Activated CD4-positive, alpha-beta memory T cell treated with anti-CD3 and anti-CD28 coated beads for 36 hours (primary cell): ENCODE results near the gene BAG2. TPM values are rescaled to one million over a fixed set of nuclear protein-coding genes. Genes with fewer than 3 reads are reported as not detected.

ENCODE experiments used
- CTCF ChIA-PET: fragments of 350-600 bp; sonication (Branson Sonifier 250); formaldehyde crosslinking; loops from one replicate; lab custom pipeline; 2021; ENCODE audit warnings: antibody characterized with exemption, inconsistent platforms; lab: Charles Lee
- POLR2A ChIA-PET: fragments of 350-600 bp; sonication (Branson Sonifier 250); formaldehyde crosslinking; loops from one replicate; lab custom pipeline; 2021; ENCODE audit warnings: antibody characterized with exemption; lab: Charles Lee
- DNase-seq: peaks from one replicate; pipeline ENCODE4 v3.0.0-alpha.2; 2020
- H3K27ac Mint-ChIP-seq: one replicate; pipeline ENCODE4 v1.8.0; 2021; ENCODE audit warnings: mixed read lengths
- H3K27me3 Mint-ChIP-seq: one replicate; pipeline ENCODE4 v1.8.0; 2021; ENCODE audit warnings: mixed read lengths
- H3K36me3 Mint-ChIP-seq: one replicate; pipeline ENCODE4 v1.8.0; 2021; ENCODE audit warnings: mixed read lengths
- H3K4me1 Mint-ChIP-seq: one replicate; pipeline ENCODE4 v1.8.0; 2021; ENCODE audit warnings: low read depth, mixed read lengths
- H3K4me3 Mint-ChIP-seq: one replicate; pipeline ENCODE4 v1.8.0; 2021; ENCODE audit warnings: mild to moderate bottlenecking, mixed read lengths
- H3K9me3 Mint-ChIP-seq: one replicate; pipeline ENCODE4 v1.8.0; 2021; ENCODE audit warnings: mixed read lengths
- intact Hi-C: fragments of 100-400 bp; cut with micrococcal nuclease; formaldehyde crosslinking; loops from one replicate; pipeline ENCODE4 v1.15.1; 2023
- total RNA-seq, 2 experiments: library from RNA; stranded (reverse); gene quantifications; one replicate each; pipeline ENCODE4 v1.2.3, GENCODE V29; 2021

The BAG2 gene
- total RNA-seq = 1 to 10 TPM; 6.8 to 7.2 TPM

- H3K27me3 Mint-ChIP-seq = no peaks in the 10 kb centered on the region
- H3K9me3 Mint-ChIP-seq = no peaks in the 10 kb centered on the region
- DNase-seq = peak; percentile 92
- POLR2A ChIA-PET = interaction anchor here (1.0 to 2.1 kb wide), 7 partner anchors 16 to 145 kb away, joined by 3 to 11 read pairs (median 4); partner anchors contain the start of genes PRIM2, RAB23 and ZNF451
- H3K27ac Mint-ChIP-seq = peak within 1 kb of the TSS; percentile 87
- H3K36me3 Mint-ChIP-seq = peaks cover 3% of the 10 kb centered on the region
- peaks cover 20% of the 10 kb centered on the region for H3K4me1 Mint-ChIP-seq
- intact Hi-C loops = loop anchor here (1.0 to 5.0 kb wide), 8 partner anchors 24 to 218 kb away; partner anchors contain the start of genes BEND6, KIAA1586, PRIM2 and RAB23
- CTCF ChIA-PET = interaction anchor here (0.7 to 2.7 kb wide), 7 partner anchors 41 to 789 kb away, joined by 3 to 12 read pairs (median 4); partner anchors contain the start of gene RAB23
- peak within 1 kb of the TSS; percentile 90 for H3K4me3 Mint-ChIP-seq
These were observed at the start of gene BAG2 for GRCh38 chr6:57172136-57173055. Gene BAG2 (plus strand): TSS chr6:57172326. CDS start chr6:57172698, 372 bp downstream.

- intact Hi-C loops = no loop called here
- peaks cover 37% of the 10 kb centered on the region for H3K36me3 Mint-ChIP-seq
- no peak overlapping the region for H3K27ac Mint-ChIP-seq
- H3K4me1 Mint-ChIP-seq = peaks cover 7% of the 10 kb centered on the region
- no peak overlapping the region for H3K4me3 Mint-ChIP-seq
- CTCF ChIA-PET = no interaction called here
- no peak for DNase-seq
- POLR2A ChIA-PET = no interaction called here
- peaks cover 5% of the 10 kb centered on the region for H3K9me3 Mint-ChIP-seq
- H3K27me3 Mint-ChIP-seq = no peaks in the 10 kb centered on the region
These were observed 49.0 kb upstream of the BAG2 start for GRCh38 chr6:57123111-57123510.

- no peak overlapping the region for H3K4me3 Mint-ChIP-seq
- no peak overlapping the region for H3K27ac Mint-ChIP-seq
- ChIA-PET POLR2A (no interaction called here), CTCF (no interaction called here)
- DNase-seq = no peak
- H3K9me3 Mint-ChIP-seq = no peaks in the 10 kb centered on the region
- intact Hi-C loops = no loop called here
- no peaks in the 10 kb centered on the region for H3K27me3 Mint-ChIP-seq
- peaks cover 16% of the 10 kb centered on the region for H3K36me3 Mint-ChIP-seq
- H3K4me1 Mint-ChIP-seq = peaks cover 2% of the 10 kb centered on the region
These were observed 44.4 kb upstream of the BAG2 start for GRCh38 chr6:57127763-57128162.

GRCh38 chr6:57130661-57131177 lies 41.4 kb upstream of the BAG2 start:
- intact Hi-C loops = no loop called here
- Mint-ChIP-seq H3K4me1 (no peaks in the 10 kb centered on the region), H3K9me3 (no peaks in the 10 kb centered on the region), H3K27ac (no peak overlapping the region), H3K36me3 (peaks cover 28% of the 10 kb centered on the region), H3K4me3 (no peak overlapping the region), H3K27me3 (no peaks in the 10 kb centered on the region)
- CTCF ChIA-PET = interaction anchor here (0.8 to 1.2 kb wide), 4 partner anchors 42 to 228 kb away, joined by 3 to 4 read pairs (median 3); partner anchors contain the start of gene BAG2
- DNase-seq = no peak
- POLR2A ChIA-PET = no interaction called here

GRCh38 chr6:57134954-57135353 lies 37.2 kb upstream of the BAG2 start:
- H3K27ac Mint-ChIP-seq = no peak overlapping the region
- no peak for DNase-seq
- intact Hi-C loops = loop anchor here (5.0 kb wide), 1 partner anchor 37 kb away; the partner anchor contains the start of gene BAG2
- H3K9me3 Mint-ChIP-seq = no peaks in the 10 kb centered on the region
- CTCF ChIA-PET = no interaction called here
- H3K4me1 Mint-ChIP-seq = peaks cover 7% of the 10 kb centered on the region
- POLR2A ChIA-PET = no interaction called here
- H3K27me3 Mint-ChIP-seq = no peaks in the 10 kb centered on the region
- H3K4me3 Mint-ChIP-seq = no peak overlapping the region
- H3K36me3 Mint-ChIP-seq = peaks cover 40% of the 10 kb centered on the region

- POLR2A ChIA-PET = no interaction called here
- CTCF ChIA-PET = no interaction called here
These were observed 36.2 kb upstream of the BAG2 start for GRCh38 chr6:57135885-57136284.

GRCh38 chr6:57137350-57137749 lies 34.8 kb upstream of the BAG2 start:
- CTCF ChIA-PET = no interaction called here
- no peak for DNase-seq
- intact Hi-C loops = loop anchor here (1.0 to 5.0 kb wide), 2 partner anchors 11 to 35 kb away; partner anchors contain the start of gene BAG2

More at GRCh38 chr6:57135885-57136284, 36.2 kb upstream of the BAG2 start:
- H3K27ac Mint-ChIP-seq = no peak overlapping the region
- no peaks in the 10 kb centered on the region for H3K9me3 Mint-ChIP-seq
- DNase-seq = no peak
- H3K4me3 Mint-ChIP-seq = no peak overlapping the region
- H3K27me3 Mint-ChIP-seq = no peaks in the 10 kb centered on the region
- peaks cover 40% of the 10 kb centered on the region for H3K36me3 Mint-ChIP-seq
- H3K4me1 Mint-ChIP-seq = peaks cover 7% of the 10 kb centered on the region
- intact Hi-C loops = loop anchor here (5.0 kb wide), 1 partner anchor 36 kb away; the partner anchor contains the start of gene BAG2

GRCh38 chr6:57138026-57138425 lies 34.1 kb upstream of the BAG2 start:
- Mint-ChIP-seq H3K4me1 (peaks cover 7% of the 10 kb centered on the region), H3K36me3 (peaks cover 48% of the 10 kb centered on the region)

More at GRCh38 chr6:57137350-57137749, 34.8 kb upstream of the BAG2 start:
- no peaks in the 10 kb centered on the region for H3K27me3 Mint-ChIP-seq
- H3K27ac Mint-ChIP-seq = no peak overlapping the region
- peaks cover 7% of the 10 kb centered on the region for H3K4me1 Mint-ChIP-seq
- POLR2A ChIA-PET = no interaction called here
- H3K36me3 Mint-ChIP-seq = peaks cover 46% of the 10 kb centered on the region
- H3K9me3 Mint-ChIP-seq = no peaks in the 10 kb centered on the region
- no peak overlapping the region for H3K4me3 Mint-ChIP-seq

GRCh38 chr6:57141451-57142177 lies 30.5 kb upstream of the BAG2 start:
- H3K9me3 Mint-ChIP-seq = no peaks in the 10 kb centered on the region
- ChIA-PET POLR2A (no interaction called here), CTCF (no interaction called here)
- no peak for DNase-seq
- no peak overlapping the region for H3K27ac Mint-ChIP-seq
- H3K27me3 Mint-ChIP-seq = no peaks in the 10 kb centered on the region
- intact Hi-C loops = no loop called here
- peaks cover 12% of the 10 kb centered on the region for H3K4me1 Mint-ChIP-seq
- H3K4me3 Mint-ChIP-seq = no peak overlapping the region
- peaks cover 46% of the 10 kb centered on the region for H3K36me3 Mint-ChIP-seq

More at GRCh38 chr6:57138026-57138425, 34.1 kb upstream of the BAG2 start:
- intact Hi-C loops = loop anchor here (5.0 kb wide), 1 partner anchor 34 kb away; the partner anchor contains the start of gene BAG2
- no peak overlapping the region for H3K4me3 Mint-ChIP-seq
- CTCF ChIA-PET = no interaction called here
- no peaks in the 10 kb centered on the region for H3K9me3 Mint-ChIP-seq
- H3K27ac Mint-ChIP-seq = no peak overlapping the region
- no peak for DNase-seq
- H3K27me3 Mint-ChIP-seq = no peaks in the 10 kb centered on the region
- POLR2A ChIA-PET = no interaction called here

GRCh38 chr6:57142178-57142525 lies 30.0 kb upstream of the BAG2 start:
- H3K27ac Mint-ChIP-seq = no peak overlapping the region
- H3K27me3 Mint-ChIP-seq = no peaks in the 10 kb centered on the region
- peaks cover 11% of the 10 kb centered on the region for H3K4me1 Mint-ChIP-seq
- H3K9me3 Mint-ChIP-seq = no peaks in the 10 kb centered on the region
- H3K4me3 Mint-ChIP-seq = no peak overlapping the region
- ChIA-PET POLR2A (no interaction called here), CTCF (no interaction called here)
- intact Hi-C loops = no loop called here
- peaks cover 43% of the 10 kb centered on the region for H3K36me3 Mint-ChIP-seq
- no peak for DNase-seq

GRCh38 chr6:57143690-57144089 lies 28.4 kb upstream of the BAG2 start:
- Mint-ChIP-seq H3K4me1 (peaks cover 24% of the 10 kb centered on the region), H3K4me3 (no peak overlapping the region), H3K27me3 (no peaks in the 10 kb centered on the region), H3K9me3 (no peaks in the 10 kb centered on the region), H3K36me3 (peaks cover 45% of the 10 kb centered on the region), H3K27ac (no peak overlapping the region)
- POLR2A ChIA-PET = no interaction called here
- DNase-seq = no peak
- CTCF ChIA-PET = interaction anchor here (0.9 kb wide), 1 partner anchor 241 kb away, joined by 3 read pairs; no protein-coding TSS in a partner anchor
- intact Hi-C loops = no loop called here
